Endothelial cell of umbilical vein (primary cell): Measurements from ENCODE around the gene PNMA8A.

Experiments
- CTCF ChIP-seq, 2 donors: IDR thresholded peaks; 1 replicate in 1 of 2; 2 replicates in 1 of 2; pipeline ENCODE4 v1.5.1; 2011; ENCODE audit warnings: low read length in 2 of 2, mild to moderate bottlenecking in 2 of 2, moderate library complexity in 2 of 2, control low read depth in 1 of 2, inconsistent platforms in 1 of 2, low read depth in 1 of 2; ENCODE audit not compliant: insufficient read depth in 1 of 2; ENCODE audit errors: extremely low read depth in 1 of 2
- EZH2 ChIP-seq: IDR thresholded peaks from 2 replicates; pipeline ENCODE4 v1.6.1; 2012; ENCODE audit warnings: borderline replicate concordance, low read depth, mild to moderate bottlenecking, moderate library complexity, low read length, inconsistent platforms; ENCODE audit not compliant: severe bottlenecking
- FOS ChIP-seq: IDR thresholded peaks from 2 replicates; pipeline ENCODE4 v1.6.1; 2011; ENCODE audit warnings: mild to moderate bottlenecking, low read length, moderate library complexity, borderline replicate concordance; ENCODE audit not compliant: insufficient read depth
- GATA2 ChIP-seq: IDR thresholded peaks from 2 replicates; pipeline ENCODE4 v1.7.0; 2011; ENCODE audit warnings: low read depth, mild to moderate bottlenecking, moderate library complexity, mixed read lengths, low read length; ENCODE audit not compliant: insufficient read length, insufficient read depth
- JUN ChIP-seq: IDR thresholded peaks from 2 replicates; pipeline ENCODE4 v1.6.1; 2011; ENCODE audit warnings: borderline replicate concordance, low read depth; ENCODE audit not compliant: insufficient read length, insufficient read depth
- MYC ChIP-seq: IDR thresholded peaks from one replicate; pipeline ENCODE4 v1.6.1; 2011; ENCODE audit warnings: mild to moderate bottlenecking, low read depth, low read length
- POLR2A ChIP-seq: IDR thresholded peaks from 2 replicates; pipeline ENCODE4 v1.6.1; 2012; ENCODE audit warnings: low read depth, mild to moderate bottlenecking, control low read depth, low read length
- POLR2AphosphoS5 ChIP-seq: IDR thresholded peaks from 2 replicates; pipeline ENCODE4 v1.6.1; 2012; ENCODE audit warnings: low read depth, mild to moderate bottlenecking, control low read depth, low read length, moderate library complexity; ENCODE audit not compliant: insufficient read depth
- TF ChIP-seq, protein P1 (sequence below): IDR thresholded peaks from 2 replicates; pipeline ENCODE4 v1.6.1; 2011; ENCODE audit not compliant: insufficient read depth, insufficient read length

DNA sequence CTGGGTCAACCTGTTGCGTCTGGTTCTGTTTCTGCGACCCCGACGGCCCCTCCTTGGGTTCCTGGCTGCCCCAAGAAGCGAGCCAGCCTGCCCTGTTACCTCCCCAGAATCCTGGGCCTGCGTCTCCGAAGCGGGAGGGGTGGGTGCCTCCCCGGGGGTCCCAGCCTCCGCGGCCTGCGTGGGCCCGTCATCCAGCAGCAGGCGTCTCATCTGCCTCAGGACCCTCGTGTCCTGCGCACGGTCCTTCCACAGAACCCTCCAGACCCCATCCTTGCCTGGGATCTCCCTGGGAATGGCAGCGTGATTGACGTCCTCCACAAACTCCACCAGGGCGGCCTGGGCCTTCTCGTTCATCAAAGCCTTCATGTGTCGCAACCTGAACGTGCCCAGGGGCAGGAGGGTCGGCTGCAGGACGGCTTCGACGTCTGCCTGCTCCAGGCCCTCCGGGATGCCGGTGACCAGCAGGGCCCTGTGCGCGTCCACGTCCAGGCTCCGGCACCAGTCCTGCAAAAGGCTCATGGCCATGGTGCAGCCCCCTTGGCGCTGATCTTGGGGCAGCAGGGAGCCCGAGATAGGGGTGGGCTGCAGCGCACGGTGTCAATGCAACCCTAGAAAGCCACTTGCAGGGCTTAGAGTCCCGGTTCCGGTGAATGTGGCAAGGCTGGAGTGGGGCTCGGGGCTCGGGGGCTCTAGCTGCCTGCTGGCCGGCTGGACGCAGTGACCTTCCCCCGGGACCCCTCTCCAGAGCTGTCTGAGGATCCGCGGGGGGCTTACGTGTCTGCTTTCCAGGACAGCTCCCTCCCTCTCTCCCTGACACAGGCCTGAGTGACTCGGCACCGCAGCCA, 23.8 kb upstream of the PNMA8A start:
- TF ChIP-seq CTCF (IDR thresholded peaks at IDR 0.05; ENCODE audit: extremely low read depth in 1 of 2, insufficient read depth in 1 of 2, low read depth in 1 of 2, low read length in 2 of 2) (no peak), POLR2A (no peak), EZH2 (no peak), JUN (no peak), FOS (no peak), POLR2AphosphoS5 (no peak), GATA2 (no peak), MYC (no peak)
- TF ChIP-seq, protein P1, sequence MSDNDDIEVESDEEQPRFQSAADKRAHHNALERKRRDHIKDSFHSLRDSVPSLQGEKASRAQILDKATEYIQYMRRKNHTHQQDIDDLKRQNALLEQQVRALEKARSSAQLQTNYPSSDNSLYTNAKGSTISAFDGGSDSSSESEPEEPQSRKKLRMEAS, result no peak
